ENCODE measurements around the gene CORIN. TPM values are rescaled to one million over a fixed set of nuclear protein-coding genes. Genes with fewer than 3 reads are reported as not detected.

CORIN gene
- total and polyA plus RNA-seq, 2 of the 4 experiments (the other 2 are of a cell fraction): 20.3 to 24.7 TPM

DNA sequence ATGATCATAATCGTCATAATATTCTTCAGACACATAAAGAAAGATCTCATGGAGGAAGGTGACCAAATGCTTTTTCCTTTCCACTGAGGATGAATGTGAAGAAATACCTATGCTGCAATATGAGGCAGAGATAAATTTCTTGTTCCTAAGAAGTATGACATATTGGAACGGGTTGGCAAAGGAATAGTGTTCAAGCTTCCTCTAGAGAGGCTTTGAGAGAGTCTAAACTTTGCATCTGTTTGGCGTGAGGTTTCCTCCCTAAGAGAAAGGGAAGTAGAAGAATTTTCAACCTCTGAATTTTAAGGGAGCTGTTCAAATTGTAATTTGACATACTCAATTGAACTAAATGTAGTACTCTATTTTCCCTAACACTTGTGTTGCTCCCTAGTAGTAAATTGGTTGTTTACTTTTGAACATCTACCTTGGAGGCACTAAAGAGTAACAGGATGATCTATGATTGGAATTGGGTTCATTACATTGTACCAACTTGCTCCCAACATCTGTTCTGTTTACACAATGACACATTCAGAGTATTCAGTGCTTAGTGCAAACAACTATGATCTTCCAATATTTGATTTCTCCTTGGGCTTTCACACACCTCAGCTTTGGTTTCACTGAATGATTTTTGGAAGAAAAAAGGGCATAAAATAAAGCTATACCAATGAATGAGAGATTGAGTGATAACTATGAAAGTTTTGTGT is 122.0 kb downstream of the CORIN start:
- no TSS peak for BruUV-seq (replicated peaks)
- DNase-seq (no peak), ATAC-seq (ENCODE audit: low read depth) (no peak)
- Histone ChIP-seq H3K79me1 (ENCODE audit: low read depth in 1 of 2, low read length in 2 of 2) (no peaks in the 10 kb centered on the region), H2BK5ac (ENCODE audit: low read depth, low read length, poor library complexity, severe bottlenecking) (no peak overlapping the region), H2BK120ac (ENCODE audit: low read depth, low read length) (no peak overlapping the region), H4K20me1 (ENCODE audit: insufficient read depth, low read length) (no peaks in the 10 kb centered on the region), H3K9me3 (ENCODE audit: control insufficient read depth, insufficient read depth, low read length) (no peaks in the 10 kb centered on the region), H2AK9ac (replicated peaks; ENCODE audit: low read depth, low read length, poor library complexity) (no peak overlapping the region), H3K9ac (ENCODE audit: low read depth, low read length) (no peak overlapping the region), H3K27me3 (ENCODE audit: control insufficient read depth, insufficient read depth, low read length) (peaks cover 10% of the 10 kb centered on the region), H3K36me3 (ENCODE audit: control insufficient read depth, insufficient read depth, low read length) (no peaks in the 10 kb centered on the region), H3K27ac (ENCODE audit: insufficient read depth, low read length) (no peak overlapping the region), H3K18ac (ENCODE audit: low read depth, low read length) (no peak overlapping the region), H3K14ac (replicated peaks; ENCODE audit: low read depth, low read length) (no peak overlapping the region), H2AFZ (replicated peaks; ENCODE audit: low read length, poor library complexity) (no peak overlapping the region), H2AK5ac (ENCODE audit: low read depth, low read length) (no peak overlapping the region), H4K91ac (ENCODE audit: insufficient read depth, low read depth, low read length) (no peak overlapping the region), H3K9me1 (ENCODE audit: insufficient read depth, low read length) (no peaks in the 10 kb centered on the region; the same call in 1 of the 2 replicates), H3K23ac (ENCODE audit: low read depth, low read length) (no peak overlapping the region), H3K4ac (ENCODE audit: low read depth, low read length) (no peak overlapping the region), H3K56ac (ENCODE audit: extremely low read depth, insufficient read depth, low read length) (no peak overlapping the region), H4K5ac (ENCODE audit: low read depth, low read length) (no peak overlapping the region), H3K4me2 (ENCODE audit: low read depth, low read length) (no peak overlapping the region), H2BK15ac (ENCODE audit: low read depth, low read length) (no peak overlapping the region), H3K4me3 (ENCODE audit: insufficient read depth, low read depth, low read length) (no peak overlapping the region), H4K8ac (ENCODE audit: low read depth in 2 of 2, low read length in 2 of 2) (no peak overlapping the region), H2BK20ac (ENCODE audit: low read depth, low read length) (no peak overlapping the region), H3K4me1 (ENCODE audit: control insufficient read depth, insufficient read depth, low read length) (no peaks in the 10 kb centered on the region)
- in situ Hi-C loops (cut with MboI; ENCODE audit: low sequenced_read_pairs): no loop called here
- dilution Hi-C loops (cut with HindIII; ENCODE audit: low sequenced_read_pairs, unreplicated experiment): no loop called here
- intact Hi-C loops (cut with micrococcal nuclease): no loop called here
- no CpG with 5 or more reads among the region's 3 CpGs for WGBS, 2 experiments (ENCODE audit: extremely low coverage in 2 of 2, insufficient read length in 1 of 2)
- ChIA-PET POLR2A (ENCODE audit: unreplicated experiment) (no interaction called here), CTCF (no interaction called here)
- no peak for TF ChIP-seq RFX5 (IDR thresholded peaks at IDR 0.05; ENCODE audit: low read depth, low read length)
- no peak for TF ChIP-seq RCOR1 (IDR thresholded peaks at IDR 0.05; ENCODE audit: insufficient replicate concordance, low read length)
- no peak for TF ChIP-seq MAFK (IDR thresholded peaks at IDR 0.05; ENCODE audit: low read depth, low read length)
- TF ChIP-seq NFE2L2 (IDR thresholded peaks at IDR 0.05; ENCODE audit: low read depth, low read length): no peak
- no peak for TF ChIP-seq RAD21 (IDR thresholded peaks at IDR 0.05; ENCODE audit: low read length)
- no peak for TF ChIP-seq BHLHE40 (IDR thresholded peaks at IDR 0.05; ENCODE audit: low read depth, low read length)
- no peak for TF ChIP-seq FOS (IDR thresholded peaks at IDR 0.05; ENCODE audit: low read depth, low read length)
- TF ChIP-seq, protein P1, sequence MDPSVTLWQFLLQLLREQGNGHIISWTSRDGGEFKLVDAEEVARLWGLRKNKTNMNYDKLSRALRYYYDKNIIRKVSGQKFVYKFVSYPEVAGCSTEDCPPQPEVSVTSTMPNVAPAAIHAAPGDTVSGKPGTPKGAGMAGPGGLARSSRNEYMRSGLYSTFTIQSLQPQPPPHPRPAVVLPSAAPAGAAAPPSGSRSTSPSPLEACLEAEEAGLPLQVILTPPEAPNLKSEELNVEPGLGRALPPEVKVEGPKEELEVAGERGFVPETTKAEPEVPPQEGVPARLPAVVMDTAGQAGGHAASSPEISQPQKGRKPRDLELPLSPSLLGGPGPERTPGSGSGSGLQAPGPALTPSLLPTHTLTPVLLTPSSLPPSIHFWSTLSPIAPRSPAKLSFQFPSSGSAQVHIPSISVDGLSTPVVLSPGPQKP (IDR thresholded peaks at IDR 0.05; ENCODE audit: borderline replicate concordance, low read depth, low read length): no peak
- TF ChIP-seq MXI1 (IDR thresholded peaks at IDR 0.05; ENCODE audit: borderline replicate concordance, low read depth, low read length): no peak
